NCI-H1092 (cell line): ENCODE results near the gene COL4A2.

ENCODE experiments used
- DNase-seq: peaks from one replicate; lab custom pipeline; 2025; lab: John Stamatoyannopoulos, UW

The COL4A2 gene

DNA sequence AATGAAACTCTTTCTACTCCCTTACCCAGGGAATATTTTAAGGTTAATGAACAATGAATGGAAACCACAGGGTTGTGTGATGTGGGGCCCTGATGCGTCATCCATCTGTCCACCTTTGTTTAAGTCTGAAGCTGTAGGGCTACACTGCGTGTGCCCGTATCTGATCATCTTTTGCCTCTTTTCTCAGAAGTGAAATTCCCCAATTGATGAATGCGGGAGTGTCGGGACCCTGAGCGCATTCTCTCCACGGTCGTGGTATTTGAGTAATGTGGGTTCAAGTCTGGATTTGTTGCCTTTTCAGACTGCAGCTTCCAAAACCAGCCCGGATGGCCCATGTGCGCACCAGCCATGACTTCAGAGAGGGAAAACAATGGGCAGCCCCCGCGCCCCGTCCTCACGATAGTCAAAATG is 112.3 kb downstream of the COL4A2 start:
- no peak for DNase-seq

DNA sequence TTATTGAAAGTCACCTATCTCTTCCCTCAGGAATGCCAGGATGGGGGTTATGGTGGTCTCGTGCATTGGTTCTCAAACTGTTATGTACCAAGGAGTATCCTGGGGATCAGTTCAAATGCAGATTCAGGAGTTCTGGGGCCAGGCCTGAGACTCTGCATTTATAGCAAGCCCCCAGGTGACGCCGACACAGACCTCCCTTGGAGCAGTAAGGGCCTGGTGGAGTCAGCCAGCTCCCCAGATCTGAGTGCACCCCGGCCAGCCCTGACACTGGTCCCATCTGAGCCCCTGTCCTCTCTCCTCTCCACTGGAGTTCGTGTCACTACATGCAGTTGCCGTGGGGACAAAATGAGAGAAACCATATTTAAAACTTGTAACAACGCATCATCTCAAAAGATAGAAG is 112.9 kb downstream of the COL4A2 start:
- no peak for DNase-seq

DNA sequence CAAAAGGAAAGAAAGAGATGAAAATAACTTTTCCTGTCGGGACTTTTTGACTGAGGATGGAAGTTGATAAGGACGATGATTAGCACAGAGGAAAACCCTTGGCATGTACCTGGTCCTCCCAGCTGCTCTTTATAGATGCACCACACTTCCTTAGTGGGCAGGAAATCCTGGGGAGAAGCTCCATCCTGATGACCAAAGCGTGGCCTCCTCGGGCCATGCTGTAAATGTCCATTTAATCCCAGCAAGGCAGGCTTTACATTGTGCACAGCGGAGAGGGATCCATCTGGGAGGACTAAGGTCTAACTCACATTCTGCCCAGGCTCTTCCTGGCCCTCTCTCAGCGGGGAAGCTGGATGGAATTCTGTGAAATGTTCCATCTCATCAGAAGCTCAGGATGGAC is 113.5 kb downstream of the COL4A2 start:
- no peak for DNase-seq

DNA sequence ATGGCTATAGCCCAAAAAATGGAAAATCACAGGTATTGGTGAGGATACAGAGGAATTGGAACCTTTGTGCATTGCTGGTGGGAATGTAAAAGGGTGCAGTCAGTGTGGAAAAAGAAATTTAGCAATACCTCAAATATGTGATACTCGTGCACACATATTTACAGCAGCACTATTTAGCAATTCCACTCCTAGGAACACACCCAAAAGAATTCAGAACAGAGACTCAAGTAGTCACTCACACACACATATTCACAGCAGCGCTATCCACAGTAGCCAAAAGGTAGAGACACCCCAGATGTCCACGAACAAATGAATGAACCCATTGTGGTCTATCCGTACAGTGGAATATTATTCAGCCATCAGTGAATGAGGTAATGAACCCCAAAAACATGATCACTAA is 114.0 kb downstream of the COL4A2 start:
- no peak for DNase-seq

DNA sequence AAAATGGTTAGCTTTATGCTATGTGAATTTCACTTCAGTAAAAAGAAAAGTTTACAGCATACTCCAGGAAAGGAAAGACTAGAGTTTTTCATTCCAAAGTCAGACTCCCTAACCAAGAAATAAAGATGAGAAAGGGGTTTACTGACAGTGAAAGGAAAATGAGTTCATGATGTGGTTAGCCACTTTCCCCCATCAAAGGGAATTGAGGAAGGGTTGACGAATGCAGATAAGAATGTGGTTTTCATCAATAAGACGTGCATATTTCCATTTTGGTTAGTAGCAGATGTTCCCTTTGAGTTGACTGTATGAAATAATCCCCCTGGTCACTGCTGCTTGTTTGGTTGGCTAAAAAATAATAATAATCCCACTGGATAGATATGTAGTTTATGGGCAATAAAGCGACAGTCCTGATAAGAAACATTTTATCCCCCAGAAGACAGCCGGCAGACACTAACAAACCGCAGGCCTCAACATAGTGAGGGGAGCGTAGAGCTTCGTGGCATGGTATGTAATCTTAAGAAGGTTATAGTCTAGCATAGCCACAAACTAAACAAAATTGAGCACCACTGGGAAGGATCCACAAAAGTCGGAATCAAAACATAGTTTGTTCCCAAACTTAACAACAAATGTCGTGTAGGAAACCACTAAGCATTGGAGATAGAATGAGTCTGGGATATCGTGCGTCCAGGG is 114.8 kb downstream of the COL4A2 start:
- DNase-seq, result no peak

DNA sequence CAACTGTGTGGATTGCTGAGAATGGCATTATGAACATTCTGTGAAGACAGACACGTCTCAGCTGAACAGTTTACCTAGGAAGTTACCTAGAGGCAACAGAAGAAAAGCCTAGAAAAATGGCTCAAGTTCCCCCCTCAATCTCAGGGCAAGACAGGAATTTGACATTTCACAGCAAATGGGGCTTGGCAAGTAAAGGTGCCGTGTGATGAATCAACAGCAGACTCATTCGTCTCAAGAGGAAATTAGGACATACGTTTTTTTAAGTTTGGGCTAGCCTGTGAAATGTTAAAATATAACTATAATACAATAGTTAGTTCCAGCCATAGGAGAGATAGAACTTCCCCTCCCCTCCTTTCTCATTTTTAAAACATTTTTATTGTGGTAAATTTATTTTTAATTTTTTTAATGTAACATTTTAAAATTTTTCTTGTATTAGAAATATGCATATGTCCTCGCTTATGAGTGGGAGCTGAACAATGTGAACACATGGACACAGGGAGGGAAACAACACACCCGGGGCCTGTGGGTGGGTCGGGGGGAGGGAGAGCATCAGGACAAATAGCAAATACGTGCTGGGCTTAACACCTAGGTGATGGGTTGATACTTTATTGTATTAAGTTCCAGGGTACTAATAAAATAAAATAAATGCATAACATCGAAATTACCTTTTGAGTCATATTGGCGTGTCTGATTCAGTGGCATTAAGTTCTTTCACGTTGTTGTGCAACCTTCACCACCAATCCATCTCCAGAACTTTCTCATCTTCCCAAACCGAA is 116.0 kb downstream of the COL4A2 start:
- DNase-seq, result no peak

GRCh38 chr13:110423689-110424302 is 116.7 kb downstream of the COL4A2 start:
- no peak for DNase-seq

- DNase-seq, result no peak
These were observed 117.7 kb downstream of the COL4A2 start for GRCh38 chr13:110424569-110425443.

GRCh38 chr13:110425444-110425780 is 118.3 kb downstream of the COL4A2 start:
- no peak for DNase-seq

DNA sequence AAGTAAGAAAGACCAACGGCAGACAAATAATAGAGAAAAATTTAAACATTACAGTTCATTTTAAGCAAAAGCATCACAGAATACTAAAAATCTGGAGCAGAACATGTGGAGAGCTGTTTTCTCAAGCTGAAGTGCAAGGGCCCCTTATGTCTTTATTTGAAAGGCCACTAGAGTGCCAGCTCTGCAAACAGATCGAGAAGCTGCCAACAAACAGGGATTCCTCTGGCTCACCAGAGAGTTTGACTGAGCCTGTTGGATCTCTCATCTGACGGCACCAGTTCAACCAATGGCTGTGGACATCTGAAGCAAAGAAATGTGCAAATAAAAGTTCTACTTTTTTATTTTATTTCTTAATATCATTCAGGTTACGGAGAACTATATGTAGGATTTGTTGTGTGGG is 119.7 kb downstream of the COL4A2 start:
- DNase-seq, result peak; percentile 62

DNA sequence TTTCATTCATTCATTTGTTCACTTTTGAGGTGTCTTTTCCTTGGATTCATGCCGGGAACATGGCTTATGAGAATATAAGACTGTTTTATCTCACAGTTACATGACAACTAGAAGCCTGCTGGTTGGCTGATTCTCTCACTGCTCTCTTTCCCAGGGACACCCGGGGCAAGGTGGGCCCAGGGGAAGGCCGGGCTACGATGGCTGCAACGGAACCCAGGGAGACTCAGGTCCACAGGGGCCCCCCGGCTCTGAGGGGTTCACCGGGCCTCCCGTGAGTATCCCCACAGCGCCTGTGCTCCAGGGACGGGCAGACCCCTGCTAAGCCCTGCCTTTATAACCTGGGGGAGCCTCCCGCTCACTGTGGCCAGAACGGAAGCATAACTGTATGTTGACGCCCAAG is 121.2 kb downstream of the COL4A2 start:
- no peak for DNase-seq

GRCh38 chr13:110430391-110431336 is 123.6 kb downstream of the COL4A2 start:
- no peak for DNase-seq

DNA sequence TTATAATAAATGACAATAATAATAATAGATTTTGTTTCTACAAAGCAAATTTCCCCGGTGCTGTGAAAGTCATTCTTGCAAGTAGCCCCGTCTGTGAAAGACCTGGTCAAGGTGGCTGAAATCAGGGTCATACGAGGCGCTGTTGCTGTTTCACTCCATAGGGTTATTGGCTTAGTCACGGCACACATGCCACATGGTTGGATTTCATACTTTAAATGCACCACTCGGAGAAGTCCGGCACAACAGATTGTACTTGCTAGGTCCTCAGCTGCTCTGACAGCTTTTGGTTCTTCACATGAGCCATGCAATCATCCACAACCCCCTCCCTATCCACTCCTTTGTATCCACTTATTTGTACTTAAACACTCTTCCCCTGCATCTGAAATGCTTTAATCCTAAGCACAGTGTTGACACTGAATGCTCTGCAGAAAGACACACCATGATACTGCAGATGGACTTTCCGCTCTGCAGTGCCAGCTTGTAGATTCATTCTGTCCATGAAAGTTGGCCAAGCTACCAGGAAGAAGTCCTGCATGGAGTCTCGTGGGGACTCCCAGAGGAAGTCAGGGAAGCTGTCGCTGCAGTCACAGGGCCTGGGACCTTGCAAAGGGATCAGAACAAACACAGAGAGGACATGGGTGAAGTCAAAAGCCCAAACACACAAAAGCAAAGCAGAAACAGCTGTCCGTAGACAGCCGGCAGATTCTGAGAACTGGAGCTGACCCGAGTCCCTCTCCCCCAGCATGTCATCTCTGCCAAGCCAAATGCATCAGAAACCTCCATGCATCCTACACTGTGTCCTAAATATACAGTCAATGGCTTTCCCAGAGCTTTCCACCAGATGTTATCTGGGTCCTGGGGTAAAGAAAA is 124.6 kb downstream of the COL4A2 start:
- DNase-seq, result no peak

- no peak for DNase-seq
These were observed 125.4 kb downstream of the COL4A2 start for GRCh38 chr13:110432522-110432921.

- no peak for DNase-seq
These were observed 125.9 kb downstream of the COL4A2 start for GRCh38 chr13:110433014-110433413.

GRCh38 chr13:110434629-110435028 is 127.5 kb downstream of the COL4A2 start:
- no peak for DNase-seq

GRCh38 chr13:110435331-110435730 is 128.2 kb downstream of the COL4A2 start:
- DNase-seq, result no peak

DNA sequence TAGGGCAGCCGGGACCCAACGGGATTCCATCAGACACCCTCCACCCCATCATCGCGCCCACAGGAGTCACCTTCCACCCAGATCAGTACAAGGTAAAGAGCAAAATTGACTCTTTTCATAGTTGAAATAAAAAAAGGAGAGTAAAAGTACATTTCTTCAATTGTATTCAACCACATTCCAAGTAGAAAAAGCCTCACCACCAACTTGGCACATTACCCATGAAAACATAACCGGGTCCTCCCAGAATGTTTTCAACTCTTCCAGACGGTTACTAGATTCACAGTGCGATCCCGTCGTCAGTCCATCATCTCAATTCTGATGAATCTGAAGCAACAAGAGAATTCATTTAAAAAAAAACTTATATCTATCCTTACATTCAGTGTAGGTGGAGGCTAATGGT is 129.2 kb downstream of the COL4A2 start:
- no peak for DNase-seq

DNA sequence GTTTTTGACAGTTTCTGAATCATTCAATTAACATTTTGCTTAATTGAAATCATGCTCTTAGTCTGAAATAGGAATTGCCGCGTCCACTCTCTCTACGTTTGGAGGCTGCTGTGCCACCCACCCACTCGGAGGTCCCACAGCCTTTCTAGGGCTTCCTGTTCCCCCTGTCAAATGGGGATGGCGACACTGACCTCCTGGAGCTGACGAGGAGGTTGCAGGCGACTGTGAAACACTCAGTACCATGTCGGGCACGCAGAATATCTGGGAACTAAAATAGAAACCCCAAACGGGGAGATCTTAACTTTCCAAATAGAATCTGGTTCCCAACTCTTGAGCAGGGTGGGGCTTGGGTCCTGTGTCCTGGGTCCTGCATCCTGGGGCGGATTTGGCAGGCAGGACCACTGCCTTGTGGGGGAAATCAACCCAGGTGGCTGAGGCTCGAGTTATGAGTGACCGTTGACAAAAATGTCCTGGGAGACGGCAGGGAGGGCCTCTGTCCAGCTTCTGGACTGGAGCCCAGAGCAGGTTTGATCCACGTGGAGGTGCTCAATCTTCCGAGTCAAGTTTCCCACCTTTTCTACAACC is 129.8 kb downstream of the COL4A2 start:
- DNase-seq, result no peak

GRCh38 chr13:110438211-110438610 is 131.1 kb downstream of the COL4A2 start:
- no peak for DNase-seq
